Measurements from ENCODE around the gene RARA. TPM values are rescaled to one million over a fixed set of nuclear protein-coding genes. Genes with fewer than 3 reads are reported as not detected.

RARA gene
- total RNA-seq, 1 donor from 2014 or later: 79.6 TPM

- Mint-ChIP-seq H3K27me3 (ENCODE audit: low read depth) (no peaks in the 10 kb centered on the region), H3K36me3 (peaks cover 21% of the 10 kb centered on the region), H3K4me1 (no peaks in the 10 kb centered on the region), H3K9me3 (no peaks in the 10 kb centered on the region), H3K4me3 (no peak overlapping the region), H3K27ac (no peak overlapping the region)
- no peak for DNase-seq (ENCODE audit: low spot score in 2 of 2, unreplicated experiment in 2 of 2)
- TF ChIP-seq, protein P1, sequence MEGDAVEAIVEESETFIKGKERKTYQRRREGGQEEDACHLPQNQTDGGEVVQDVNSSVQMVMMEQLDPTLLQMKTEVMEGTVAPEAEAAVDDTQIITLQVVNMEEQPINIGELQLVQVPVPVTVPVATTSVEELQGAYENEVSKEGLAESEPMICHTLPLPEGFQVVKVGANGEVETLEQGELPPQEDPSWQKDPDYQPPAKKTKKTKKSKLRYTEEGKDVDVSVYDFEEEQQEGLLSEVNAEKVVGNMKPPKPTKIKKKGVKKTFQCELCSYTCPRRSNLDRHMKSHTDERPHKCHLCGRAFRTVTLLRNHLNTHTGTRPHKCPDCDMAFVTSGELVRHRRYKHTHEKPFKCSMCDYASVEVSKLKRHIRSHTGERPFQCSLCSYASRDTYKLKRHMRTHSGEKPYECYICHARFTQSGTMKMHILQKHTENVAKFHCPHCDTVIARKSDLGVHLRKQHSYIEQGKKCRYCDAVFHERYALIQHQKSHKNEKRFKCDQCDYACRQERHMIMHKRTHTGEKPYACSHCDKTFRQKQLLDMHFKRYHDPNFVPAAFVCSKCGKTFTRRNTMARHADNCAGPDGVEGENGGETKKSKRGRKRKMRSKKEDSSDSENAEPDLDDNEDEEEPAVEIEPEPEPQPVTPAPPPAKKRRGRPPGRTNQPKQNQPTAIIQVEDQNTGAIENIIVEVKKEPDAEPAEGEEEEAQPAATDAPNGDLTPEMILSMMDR (IDR thresholded peaks at IDR 0.05; ENCODE audit: unreplicated experiment): no peak
Observed at GRCh38 chr17:40266882-40267281, 42.1 kb upstream of the RARA start.

- Mint-ChIP-seq H3K4me3 (no peak overlapping the region), H3K9me3 (no peaks in the 10 kb centered on the region), H3K4me1 (no peaks in the 10 kb centered on the region), H3K27ac (no peak overlapping the region), H3K36me3 (peaks cover 20% of the 10 kb centered on the region), H3K27me3 (ENCODE audit: low read depth) (no peaks in the 10 kb centered on the region)
- no peak for DNase-seq (ENCODE audit: low spot score in 2 of 2, unreplicated experiment in 2 of 2)
- TF ChIP-seq, protein P1 (IDR thresholded peaks at IDR 0.05; ENCODE audit: unreplicated experiment): no peak
Observed at GRCh38 chr17:40268141-40268712, 40.8 kb upstream of the RARA start.

DNA sequence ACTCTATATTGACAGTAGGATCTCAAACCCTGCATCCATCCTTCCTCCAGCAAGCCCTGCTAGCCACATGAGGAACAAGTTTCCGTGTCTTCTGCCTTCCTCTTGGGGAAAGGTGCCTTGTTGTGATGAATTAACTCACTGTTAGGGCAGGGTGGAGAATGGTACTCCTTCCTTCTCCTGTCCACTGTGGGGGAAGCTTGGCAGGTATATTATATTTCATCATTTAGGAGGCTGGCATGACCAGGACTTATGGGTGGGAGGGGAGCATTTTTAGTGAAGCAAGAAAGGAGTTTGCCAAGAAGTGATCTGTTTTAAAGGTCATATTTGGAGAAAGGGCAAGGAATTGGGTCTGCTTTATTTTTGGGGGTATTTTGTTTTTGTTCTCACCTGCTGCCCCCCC, 30.6 kb upstream of the RARA start:
- H3K27ac Mint-ChIP-seq: no peak overlapping the region
- no peak for DNase-seq (ENCODE audit: low spot score in 2 of 2, unreplicated experiment in 2 of 2)
- H3K27me3 Mint-ChIP-seq (ENCODE audit: low read depth): no peaks in the 10 kb centered on the region
- TF ChIP-seq, protein P1 (IDR thresholded peaks at IDR 0.05; ENCODE audit: unreplicated experiment): no peak
- no peaks in the 10 kb centered on the region for H3K9me3 Mint-ChIP-seq
- peaks cover 44% of the 10 kb centered on the region for H3K36me3 Mint-ChIP-seq
- no peak overlapping the region for H3K4me3 Mint-ChIP-seq
- H3K4me1 Mint-ChIP-seq: peaks cover 12% of the 10 kb centered on the region

GRCh38 chr17:40279402-40279801, 29.6 kb upstream of the RARA start:
- no peak for DNase-seq (ENCODE audit: low spot score in 2 of 2, unreplicated experiment in 2 of 2)
- Mint-ChIP-seq H3K27me3 (ENCODE audit: low read depth) (no peaks in the 10 kb centered on the region), H3K4me3 (no peak overlapping the region), H3K4me1 (peaks cover 20% of the 10 kb centered on the region), H3K27ac (no peak overlapping the region), H3K9me3 (no peaks in the 10 kb centered on the region), H3K36me3 (peaks cover 41% of the 10 kb centered on the region)
- TF ChIP-seq, protein P1 (IDR thresholded peaks at IDR 0.05; ENCODE audit: unreplicated experiment): no peak

DNA sequence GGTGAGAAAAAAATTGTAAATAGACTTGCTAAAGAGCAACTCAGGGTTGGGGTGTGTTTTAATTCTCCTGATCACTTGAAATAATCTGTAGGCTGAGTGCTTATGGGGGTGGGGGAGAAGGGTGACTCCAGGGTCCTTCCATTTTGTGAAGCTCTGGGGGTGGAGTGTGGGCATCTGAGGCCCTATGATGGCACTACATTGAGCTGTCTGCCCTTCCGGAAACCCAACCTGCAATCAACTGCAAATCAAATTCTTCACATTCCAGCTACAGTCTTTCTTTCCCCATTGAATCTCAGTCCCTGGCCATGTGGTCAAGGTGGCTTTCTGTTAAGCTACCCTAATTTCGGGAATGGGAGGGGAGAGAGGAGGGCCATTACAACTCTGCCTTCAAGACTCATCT, 27.3 kb upstream of the RARA start:
- peak overlapping the region; percentile 77 for H3K27ac Mint-ChIP-seq
- TF ChIP-seq, protein P1 (IDR thresholded peaks at IDR 0.05; ENCODE audit: unreplicated experiment): no peak
- H3K9me3 Mint-ChIP-seq: no peaks in the 10 kb centered on the region
- H3K4me1 Mint-ChIP-seq: peaks cover 24% of the 10 kb centered on the region
- no peak overlapping the region for H3K4me3 Mint-ChIP-seq
- H3K27me3 Mint-ChIP-seq (ENCODE audit: low read depth): no peaks in the 10 kb centered on the region
- DNase-seq (ENCODE audit: low spot score in 2 of 2, unreplicated experiment in 2 of 2): no peak
- H3K36me3 Mint-ChIP-seq: peaks cover 31% of the 10 kb centered on the region

GRCh38 chr17:40283662-40284061, 25.3 kb upstream of the RARA start:
- Mint-ChIP-seq H3K4me1 (peaks cover 33% of the 10 kb centered on the region), H3K36me3 (peaks cover 17% of the 10 kb centered on the region), H3K27me3 (ENCODE audit: low read depth) (no peaks in the 10 kb centered on the region), H3K9me3 (no peaks in the 10 kb centered on the region), H3K27ac (peak overlapping the region; percentile 85), H3K4me3 (no peak overlapping the region)
- no peak for DNase-seq (ENCODE audit: low spot score in 2 of 2, unreplicated experiment in 2 of 2)
- TF ChIP-seq, protein P1 (IDR thresholded peaks at IDR 0.05; ENCODE audit: unreplicated experiment): no peak

All from mesothelial cell of epicardium (in vitro differentiated cells).